ENCODE results near the gene IGF1R.

Gene IGF1R

GRCh38 chr15:98946301-98947255 lies 298.2 kb downstream of the IGF1R start:
- no peak for DNase-seq (ENCODE audit: low spot score)

- no peak for DNase-seq (ENCODE audit: low spot score)
Observed at GRCh38 chr15:98948456-98948855, 300.1 kb downstream of the IGF1R start.

- no peak for DNase-seq (ENCODE audit: low spot score)
Observed at GRCh38 chr15:98948941-98949340, 300.6 kb downstream of the IGF1R start.

GRCh38 chr15:98949624-98950023 lies 301.3 kb downstream of the IGF1R start:
- no peak for DNase-seq (ENCODE audit: low spot score)

- no peak for DNase-seq (ENCODE audit: low spot score)
Observed at GRCh38 chr15:98950248-98950647, 301.9 kb downstream of the IGF1R start.

GRCh38 chr15:98951004-98951403 lies 302.7 kb downstream of the IGF1R start:
- no peak for DNase-seq (ENCODE audit: low spot score)

- no peak for DNase-seq (ENCODE audit: low spot score)
Observed at GRCh38 chr15:98951493-98952320, 303.4 kb downstream of the IGF1R start.

- no peak for DNase-seq (ENCODE audit: low spot score)
Observed at GRCh38 chr15:98952381-98952803, 304.1 kb downstream of the IGF1R start.

- no peak for DNase-seq (ENCODE audit: low spot score)
Observed at GRCh38 chr15:98953000-98953787, 304.9 kb downstream of the IGF1R start.

- no peak for DNase-seq (ENCODE audit: low spot score)
Observed at GRCh38 chr15:98953968-98954367, 305.6 kb downstream of the IGF1R start.

- no peak for DNase-seq (ENCODE audit: low spot score)
Observed at GRCh38 chr15:98954411-98954810, 306.1 kb downstream of the IGF1R start.

GRCh38 chr15:98955331-98955730 lies 307.0 kb downstream of the IGF1R start:
- no peak for DNase-seq (ENCODE audit: low spot score)

GRCh38 chr15:98955961-98956723 lies 307.8 kb downstream of the IGF1R start:
- no peak for DNase-seq (ENCODE audit: low spot score)

- DNase-seq (ENCODE audit: low spot score), result no peak
Observed at GRCh38 chr15:98956796-98957553, 308.6 kb downstream of the IGF1R start.

- no peak for DNase-seq (ENCODE audit: low spot score)
Observed at GRCh38 chr15:98957655-98958054, 309.3 kb downstream of the IGF1R start.

GRCh38 chr15:98958076-98958475 lies 309.7 kb downstream of the IGF1R start:
- no peak for DNase-seq (ENCODE audit: low spot score)

GRCh38 chr15:98958918-98959639 lies 310.7 kb downstream of the IGF1R start:
- no peak for DNase-seq (ENCODE audit: low spot score)

- no peak for DNase-seq (ENCODE audit: low spot score)
Observed at GRCh38 chr15:98959640-98960007, 311.3 kb downstream of the IGF1R start.

GRCh38 chr15:98960555-98961050 lies 312.3 kb downstream of the IGF1R start:
- DNase-seq (ENCODE audit: low spot score), result no peak

GRCh38 chr15:98963444-98963843 lies 315.1 kb downstream of the IGF1R start:
- DNase-seq (ENCODE audit: low spot score), result no peak
